Activated CD4-positive, alpha-beta T cell treated with anti-CD3 and anti-CD28 coated beads, Interleukin-2, amount 50 U/mL, for 48 hours (primary cell): ENCODE measurements around the gene RGS7.
"Not testable (repeated sequence)": the region's sequence is repeated elsewhere in the genome, so short reads cannot be mapped to it uniquely, and the experiment has no call there.

Experiments used
- DNase-seq, 2 experiments: peaks; one replicate each; pipeline ENCODE4 v3.0.0-alpha.2; 2020

Gene RGS7

GRCh38 chr1:241270016-241270415 is 87.0 kb downstream of the RGS7 start:
- no peak for DNase-seq

- no peak for DNase-seq
These were observed 87.9 kb downstream of the RGS7 start for GRCh38 chr1:241269116-241269515.

- no peak for DNase-seq
These were observed 90.9 kb downstream of the RGS7 start for GRCh38 chr1:241266121-241266520.

GRCh38 chr1:241265428-241265827 is 91.6 kb downstream of the RGS7 start:
- no peak for DNase-seq

GRCh38 chr1:241263346-241263745 is 93.7 kb downstream of the RGS7 start:
- no peak for DNase-seq

- DNase-seq, result no peak
These were observed 103.5 kb downstream of the RGS7 start for GRCh38 chr1:241253471-241253870.

- DNase-seq, result no peak
These were observed 106.5 kb downstream of the RGS7 start for GRCh38 chr1:241250465-241250864.

- DNase-seq, result no peak
These were observed 116.9 kb downstream of the RGS7 start for GRCh38 chr1:241240069-241240468.

- DNase-seq, result no peak
These were observed 119.1 kb downstream of the RGS7 start for GRCh38 chr1:241237873-241238272.

GRCh38 chr1:241235256-241235897 is 121.6 kb downstream of the RGS7 start:
- no peak for DNase-seq

- no peak for DNase-seq
These were observed 127.3 kb downstream of the RGS7 start for GRCh38 chr1:241229711-241230110.

- DNase-seq, result no peak
These were observed 127.8 kb downstream of the RGS7 start for GRCh38 chr1:241229216-241229615.

- DNase-seq, result no peak
These were observed 128.7 kb downstream of the RGS7 start for GRCh38 chr1:241228339-241228738.

GRCh38 chr1:241225741-241226140 is 131.3 kb downstream of the RGS7 start:
- no peak for DNase-seq

GRCh38 chr1:241224189-241224588 is 132.8 kb downstream of the RGS7 start:
- not testable (repeated sequence) for DNase-seq

GRCh38 chr1:241222813-241223212 is 134.2 kb downstream of the RGS7 start:
- DNase-seq, result not testable (repeated sequence)

GRCh38 chr1:241221319-241221718 is 135.7 kb downstream of the RGS7 start:
- DNase-seq, result no peak

GRCh38 chr1:241220913-241221312 is 136.1 kb downstream of the RGS7 start:
- not testable (repeated sequence) for DNase-seq

- no peak for DNase-seq
These were observed 137.6 kb downstream of the RGS7 start for GRCh38 chr1:241219449-241219848.

GRCh38 chr1:241217516-241217915 is 139.5 kb downstream of the RGS7 start:
- no peak for DNase-seq

- DNase-seq, result no peak
These were observed 141.3 kb downstream of the RGS7 start for GRCh38 chr1:241215683-241216082.

GRCh38 chr1:241215203-241215602 is 141.8 kb downstream of the RGS7 start:
- no peak for DNase-seq

GRCh38 chr1:241213139-241213538 is 143.9 kb downstream of the RGS7 start:
- no peak for DNase-seq

GRCh38 chr1:241212628-241213027 is 144.4 kb downstream of the RGS7 start:
- no peak for DNase-seq

GRCh38 chr1:241208910-241209379 is 148.1 kb downstream of the RGS7 start:
- DNase-seq, result no peak
